SH-SY5Y (cell line): ENCODE measurements around the gene PGM1.

Source experiments
- GATA2 ChIP-seq: IDR thresholded peaks from 2 replicates; pipeline ENCODE4 v1.6.1; 2011; ENCODE audit warnings: mild to moderate bottlenecking, low read depth, low read length
- GATA3 ChIP-seq: IDR thresholded peaks from 2 replicates; pipeline ENCODE4 v1.6.1; 2011; ENCODE audit warnings: low read depth, mild to moderate bottlenecking, low read length, moderate library complexity

GRCh38 chr1:63619558-63619957 lies 26.3 kb downstream of the PGM1 start:
- TF ChIP-seq GATA2, result no peak
- no peak for TF ChIP-seq GATA3
